Fibroblast of the aortic adventitia (primary cell): ENCODE measurements around the gene C17orf107. TPM values are rescaled to one million over a fixed set of nuclear protein-coding genes. Genes with fewer than 3 reads are reported as not detected.

Source experiments
- DNase-seq: peaks from one replicate; pipeline ENCODE4 v3.0.0-alpha.2; 2010; ENCODE audit warnings: low read depth
- H3K4me3 ChIP-seq: 2 replicates; pipeline ENCODE4 v1.5.1; 2011; ENCODE audit warnings: low read depth, mild to moderate bottlenecking, control low read depth, low read length, moderate library complexity
- CTCF ChIP-seq: IDR thresholded peaks from 2 replicates; pipeline ENCODE4 v1.5.1; 2011; ENCODE audit warnings: mild to moderate bottlenecking, low read length, control low read depth, inconsistent platforms; ENCODE audit not compliant: insufficient read depth
- total RNA-seq: library from RNA; depleted of rRNA; stranded (reverse); fragments of >200 nt; gene quantifications from 2 replicates; pipeline ENCODE4 v1.2.3, GENCODE V29; 2012; ENCODE audit warnings: low replicate concordance

The C17orf107 gene
- total RNA-seq, 1 donor, result 4.5 TPM

GRCh38 chr17:4891411-4892410 lies 7.6 kb upstream of the C17orf107 start:
- TF ChIP-seq CTCF, result no peak
- no peak overlapping the region for H3K4me3 ChIP-seq
- no peak for DNase-seq

DNA sequence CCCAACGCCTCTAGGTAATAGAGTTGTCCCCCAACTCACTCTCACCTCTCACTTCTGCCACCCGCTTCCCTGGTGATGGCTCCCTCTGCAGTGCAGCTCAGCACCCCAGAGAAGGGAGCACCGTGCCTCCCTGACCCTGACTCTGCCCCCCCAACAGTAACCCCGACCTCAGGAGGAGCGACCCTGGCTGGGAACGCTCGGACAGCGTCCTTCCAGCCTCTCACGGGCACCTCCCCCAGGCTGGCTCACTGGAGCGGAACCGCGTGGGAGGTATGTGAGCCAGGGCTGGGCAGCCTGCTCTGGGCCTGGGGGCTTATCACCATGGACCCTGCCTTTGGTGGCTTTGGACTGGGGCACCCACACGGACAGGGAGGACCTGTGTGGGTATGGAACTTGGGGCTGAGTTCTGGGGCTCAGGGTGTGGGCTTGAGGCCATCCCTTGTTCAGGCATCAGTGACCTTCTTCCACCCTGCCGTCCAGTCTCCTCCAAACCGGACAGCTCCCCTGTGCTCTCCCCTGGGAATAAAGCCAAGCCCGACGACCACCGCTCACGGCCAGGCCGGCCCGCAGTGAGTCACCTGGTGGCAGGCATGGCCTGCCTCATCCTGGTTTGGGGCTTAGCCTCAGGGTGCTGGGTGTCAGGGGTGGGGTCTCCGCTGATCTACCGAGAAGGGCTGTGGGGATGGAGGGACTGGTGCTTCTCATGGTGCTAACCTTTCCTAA lies 6.7 kb upstream of the C17orf107 start:
- TF ChIP-seq CTCF, result no peak
- H3K4me3 ChIP-seq, result no peak overlapping the region
- DNase-seq, result no peak

DNA sequence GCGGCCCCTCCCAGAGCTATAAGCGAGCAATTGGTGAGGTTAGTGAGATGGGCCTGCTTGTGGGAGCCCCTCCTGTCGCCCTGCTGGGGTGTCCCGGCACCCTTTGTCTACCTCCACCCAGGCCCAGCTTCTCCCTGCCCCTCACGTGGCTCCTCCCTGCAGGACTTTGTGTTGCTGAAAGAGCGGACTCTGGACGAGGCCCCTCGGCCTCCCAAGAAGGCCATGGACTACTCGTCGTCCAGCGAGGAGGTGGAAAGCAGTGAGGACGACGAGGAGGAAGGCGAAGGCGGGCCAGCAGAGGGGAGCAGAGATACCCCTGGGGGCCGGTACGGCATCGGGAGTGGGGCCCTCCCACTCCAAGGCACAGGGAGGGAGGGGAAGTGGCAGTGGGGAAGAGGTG lies 6.1 kb upstream of the C17orf107 start:
- DNase-seq, result no peak
- H3K4me3 ChIP-seq, result no peak overlapping the region
- no peak for TF ChIP-seq CTCF

- H3K4me3 ChIP-seq, result no peak overlapping the region
- DNase-seq, result no peak
- no peak for TF ChIP-seq CTCF
These were observed 5.4 kb upstream of the C17orf107 start for GRCh38 chr17:4893721-4894560.

- DNase-seq, result no peak
- no peak for TF ChIP-seq CTCF
- H3K4me3 ChIP-seq, result no peak overlapping the region
These were observed 4.2 kb upstream of the C17orf107 start for GRCh38 chr17:4895121-4895520.

- no peak for TF ChIP-seq CTCF
- no peak overlapping the region for H3K4me3 ChIP-seq
- no peak for DNase-seq
These were observed 3.5 kb upstream of the C17orf107 start for GRCh38 chr17:4895657-4896331.
